Keratinocyte (primary cell): ENCODE data around the gene THAP6. TPM values are rescaled to one million over a fixed set of nuclear protein-coding genes. Genes with fewer than 3 reads are reported as not detected.
"Not testable (repeated sequence)": the region's sequence is repeated elsewhere in the genome, so short reads cannot be mapped to it uniquely, and the experiment has no call there.

Experiments used
- DNase-seq: peaks from one replicate; pipeline ENCODE4 v3.0.0-alpha.2; 2011; ENCODE audit warnings: low read depth, missing footprints, low spot score
- FAIRE-seq: peaks from 2 replicates; lab custom pipeline; 2011; peaks lifted over from hg19 to GRCh38; lab: Jason Lieb, UNC
- H2AFZ ChIP-seq: 2 replicates; pipeline ENCODE4 v1.6.0; 2012; ENCODE audit warnings: low read length, control low read depth, inconsistent platforms; ENCODE audit not compliant: control insufficient read depth
- H3K27ac ChIP-seq: 2 replicates; pipeline ENCODE4 v1.5.1; 2011; ENCODE audit warnings: low read length; ENCODE audit not compliant: control insufficient read depth, insufficient read depth
- H3K27me3 ChIP-seq: 3 replicates; pipeline ENCODE4 v1.6.0; 2011; ENCODE audit warnings: low read length; ENCODE audit not compliant: control insufficient read depth, insufficient read depth; ENCODE audit errors: extremely low read depth
- H3K36me3 ChIP-seq, 2 experiments: 2 replicates in 1 of 2; 3 replicates in 1 of 2; pipeline ENCODE4 v1.5.1; 2011; ENCODE audit warnings: low read length in 2 of 2, mild to moderate bottlenecking in 1 of 2; ENCODE audit not compliant: control insufficient read depth in 2 of 2, insufficient read depth in 2 of 2; ENCODE audit errors: extremely low read depth in 1 of 2
- H3K4me1 ChIP-seq: 3 replicates; pipeline ENCODE4 v1.5.1; 2011; ENCODE audit warnings: low read length; ENCODE audit not compliant: control insufficient read depth, insufficient read depth; ENCODE audit errors: extremely low read depth
- H3K4me2 ChIP-seq: 3 replicates; pipeline ENCODE4 v1.6.0; 2011; ENCODE audit warnings: low read depth, low read length; ENCODE audit not compliant: control insufficient read depth, insufficient read depth; ENCODE audit errors: extremely low read depth
- H3K4me3 ChIP-seq, 3 experiments: fragments of 200-600 bp in 1 of 3; sonication (generic) in 1 of 3; 2 replicates in 2 of 3; 3 replicates in 1 of 3; pipeline ENCODE4 v1.5.1; 2011 to 2016; ENCODE audit warnings: low read length in 3 of 3, mild to moderate bottlenecking in 3 of 3, control low read depth in 2 of 3, inconsistent platforms in 1 of 3, low read depth in 1 of 3, mixed read lengths in 1 of 3, mixed run types in 1 of 3, moderate library complexity in 1 of 3; ENCODE audit not compliant: control insufficient read depth in 2 of 3, insufficient read depth in 2 of 3; ENCODE audit errors: extremely low read depth in 1 of 3
- H3K79me2 ChIP-seq: 2 replicates; pipeline ENCODE4 v1.6.0; 2012; ENCODE audit warnings: low read length; ENCODE audit not compliant: control insufficient read depth, insufficient read depth
- H3K9ac ChIP-seq: 3 replicates; pipeline ENCODE4 v1.6.0; 2011; ENCODE audit warnings: low read length; ENCODE audit not compliant: control insufficient read depth, insufficient read depth; ENCODE audit errors: extremely low read depth
- H3K9me1 ChIP-seq: 3 replicates; pipeline ENCODE4 v1.6.0; 2011; ENCODE audit warnings: low read length; ENCODE audit not compliant: control insufficient read depth, insufficient read depth; ENCODE audit errors: extremely low read depth
- H3K9me3 ChIP-seq: 2 replicates; pipeline ENCODE4 v1.5.1; 2012; ENCODE audit warnings: low read depth, low read length; ENCODE audit not compliant: control insufficient read depth
- H4K20me1 ChIP-seq: 3 replicates; pipeline ENCODE4 v1.6.0; 2011; ENCODE audit warnings: low read length; ENCODE audit not compliant: control insufficient read depth, insufficient read depth; ENCODE audit errors: extremely low read depth
- EZH2 ChIP-seq: IDR thresholded peaks from one replicate; pipeline ENCODE4 v1.6.1; 2012; ENCODE audit warnings: inconsistent platforms, mild to moderate bottlenecking, low read length, moderate library complexity
- dilution Hi-C: fragments of 300-500 bp; cut with MboI; formaldehyde crosslinking; loops from one replicate; pipeline ENCODE4 v1.7.0; 2020; ENCODE audit warnings: low sequenced_read_pairs; ENCODE audit not compliant: extremely low pct_ligation_motif_present
- polyA plus RNA-seq, 5 experiments: library from polyadenylated mRNA; depleted of rRNA in 3 of 5; stranded (reverse) in 3 of 5; stranded (forward) in 1 of 5; unstranded in 1 of 5; fragments of >200 nt; gene quantifications; 1 replicate in 1 of 5; 2 replicates in 3 of 5; 3 replicates in 1 of 5; pipeline versions ENCODE4 v1.2.1 to v1.2.3, GENCODE V29; 2011 to 2012; ENCODE audit warnings: missing spikeins in 2 of 5, low read depth in 1 of 5, low replicate concordance in 1 of 5
- TF ChIP-seq, protein P1 (sequence below), 3 experiments: IDR thresholded peaks in 1 of 3; conservative IDR thresholded peaks in 1 of 3; optimal IDR thresholded peaks in 1 of 3; 2 replicates in 2 of 3; 3 replicates in 1 of 3; pipeline versions ENCODE3 to v1.5.1; 2011; ENCODE audit warnings: low read length in 3 of 3, mild to moderate bottlenecking in 3 of 3, moderate library complexity in 2 of 3, control low read depth in 1 of 3, inconsistent platforms in 1 of 3; ENCODE audit not compliant: insufficient read depth in 2 of 3; ENCODE audit errors: extremely low read depth in 1 of 3

The THAP6 gene
- polyA plus RNA-seq, 1 donor (not counting 4 experiments of a cell fraction or from before 2014, with no cell fraction given) = 11.9 TPM

DNA sequence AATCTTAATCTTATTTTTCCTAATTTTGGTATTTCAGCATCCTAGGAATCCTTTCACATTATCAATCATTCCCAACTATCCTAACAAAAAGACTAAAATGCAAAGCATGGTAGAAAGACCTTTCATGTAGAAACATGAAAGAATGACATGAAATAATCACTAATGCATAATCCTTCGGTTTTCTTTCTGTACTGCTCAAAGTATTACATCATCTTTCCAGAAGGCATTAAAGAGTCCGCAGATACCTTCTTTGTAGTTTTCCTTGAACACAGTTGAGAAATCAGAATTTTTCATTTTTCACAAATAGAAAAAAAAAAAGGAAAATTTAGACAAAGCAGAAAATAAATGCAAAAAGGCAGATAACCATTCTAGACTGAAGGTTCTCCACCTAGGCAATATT lies 11.6 kb upstream of the THAP6 start:
- FAIRE-seq (no peak), DNase-seq (no peak)
- Histone ChIP-seq H2AFZ (no peak overlapping the region), H3K9ac (no peak overlapping the region), H3K27me3 (no peaks in the 10 kb centered on the region), H3K27ac (no peak overlapping the region), H3K4me2 (no peak overlapping the region), H3K9me1 (no peaks in the 10 kb centered on the region), H4K20me1 (no peaks in the 10 kb centered on the region), H3K79me2 (peaks cover 28% of the 10 kb centered on the region), H3K4me1 (no peaks in the 10 kb centered on the region), H3K36me3 (peaks cover 5 to 10% of the 10 kb centered on the region in 2 experiments), H3K4me3 (no peak overlapping the region), H3K9me3 (no peaks in the 10 kb centered on the region)
- TF ChIP-seq EZH2 = no peak
- TF ChIP-seq, protein P1, sequence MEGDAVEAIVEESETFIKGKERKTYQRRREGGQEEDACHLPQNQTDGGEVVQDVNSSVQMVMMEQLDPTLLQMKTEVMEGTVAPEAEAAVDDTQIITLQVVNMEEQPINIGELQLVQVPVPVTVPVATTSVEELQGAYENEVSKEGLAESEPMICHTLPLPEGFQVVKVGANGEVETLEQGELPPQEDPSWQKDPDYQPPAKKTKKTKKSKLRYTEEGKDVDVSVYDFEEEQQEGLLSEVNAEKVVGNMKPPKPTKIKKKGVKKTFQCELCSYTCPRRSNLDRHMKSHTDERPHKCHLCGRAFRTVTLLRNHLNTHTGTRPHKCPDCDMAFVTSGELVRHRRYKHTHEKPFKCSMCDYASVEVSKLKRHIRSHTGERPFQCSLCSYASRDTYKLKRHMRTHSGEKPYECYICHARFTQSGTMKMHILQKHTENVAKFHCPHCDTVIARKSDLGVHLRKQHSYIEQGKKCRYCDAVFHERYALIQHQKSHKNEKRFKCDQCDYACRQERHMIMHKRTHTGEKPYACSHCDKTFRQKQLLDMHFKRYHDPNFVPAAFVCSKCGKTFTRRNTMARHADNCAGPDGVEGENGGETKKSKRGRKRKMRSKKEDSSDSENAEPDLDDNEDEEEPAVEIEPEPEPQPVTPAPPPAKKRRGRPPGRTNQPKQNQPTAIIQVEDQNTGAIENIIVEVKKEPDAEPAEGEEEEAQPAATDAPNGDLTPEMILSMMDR (optimal IDR thresholded peaks at IDR 0.05 in 1 of 3, IDR thresholded peaks at IDR 0.05 in 1 of 3, conservative IDR thresholded peaks at IDR 0.05 in 1 of 3; ENCODE audit: extremely low read depth in 1 of 3, insufficient read depth in 2 of 3, low read length in 3 of 3) = no peak
- dilution Hi-C loops = no loop called here

DNA sequence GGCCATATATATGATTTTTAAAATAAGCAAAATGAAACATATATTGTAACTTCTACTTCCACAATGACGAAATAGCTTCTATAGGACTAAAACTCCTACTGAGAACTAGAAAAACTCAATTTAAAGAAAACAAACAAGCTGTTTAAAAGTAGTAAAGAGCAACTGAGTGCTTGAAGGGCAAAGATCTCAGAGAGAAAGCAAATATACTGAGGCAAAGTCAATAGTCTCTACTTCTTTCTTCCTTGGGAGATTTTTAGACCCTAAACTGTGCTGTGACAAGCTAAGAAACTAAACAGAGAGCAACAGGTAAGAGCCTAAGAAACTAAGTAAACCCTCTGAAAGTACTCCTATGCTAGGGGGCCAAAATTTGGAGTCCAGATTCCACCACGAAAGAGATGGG lies 8.6 kb upstream of the THAP6 start:
- H3K4me1 ChIP-seq = peaks cover 2% of the 10 kb centered on the region
- no peaks in the 10 kb centered on the region for H4K20me1 ChIP-seq
- no peak overlapping the region for H3K9ac ChIP-seq
- H3K79me2 ChIP-seq = peaks cover 25% of the 10 kb centered on the region
- H3K9me1 ChIP-seq = no peaks in the 10 kb centered on the region
- H3K4me2 ChIP-seq = no peak overlapping the region
- FAIRE-seq (no peak), DNase-seq (no peak)
- no peaks in the 10 kb centered on the region for H3K27me3 ChIP-seq
- TF ChIP-seq, protein P1 (optimal IDR thresholded peaks at IDR 0.05 in 1 of 3, IDR thresholded peaks at IDR 0.05 in 1 of 3, conservative IDR thresholded peaks at IDR 0.05 in 1 of 3; ENCODE audit: extremely low read depth in 1 of 3, insufficient read depth in 2 of 3, low read length in 3 of 3) = no peak
- TF ChIP-seq EZH2 = no peak
- H2AFZ ChIP-seq = no peak overlapping the region
- H3K36me3 ChIP-seq = peaks cover 3 to 10% of the 10 kb centered on the region in 2 experiments
- H3K9me3 ChIP-seq = no peaks in the 10 kb centered on the region
- dilution Hi-C loops = no loop called here
- H3K27ac ChIP-seq = no peak overlapping the region
- no peak overlapping the region for H3K4me3 ChIP-seq

DNA sequence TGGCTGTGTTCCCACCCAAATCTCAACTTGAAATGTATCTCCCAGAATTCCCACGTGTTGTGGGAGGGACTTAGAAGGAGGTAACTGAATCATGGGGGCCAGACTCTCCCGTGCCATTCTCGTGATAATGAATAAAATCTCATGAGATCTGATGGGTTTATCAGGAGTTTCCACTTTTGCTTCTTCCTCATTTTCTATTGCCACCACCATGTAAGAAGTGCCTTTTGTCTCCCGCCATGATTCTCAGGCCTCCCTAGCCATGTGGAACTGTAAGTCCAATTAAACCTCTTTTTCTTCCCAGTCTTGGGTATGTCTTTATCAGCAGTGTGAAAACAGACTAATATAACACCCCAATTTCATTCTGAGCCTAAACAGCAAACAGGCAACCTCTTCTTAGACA lies 4.7 kb upstream of the THAP6 start:
- H3K27ac ChIP-seq, H4K20me1 ChIP-seq, DNase-seq, H3K27me3 ChIP-seq, H3K9me1 ChIP-seq, H3K9ac ChIP-seq, H3K9me3 ChIP-seq, H3K4me2 ChIP-seq, FAIRE-seq, H3K36me3 ChIP-seq, H3K4me3 ChIP-seq, dilution Hi-C loops, H2AFZ ChIP-seq: not testable (repeated sequence)
- Histone ChIP-seq H3K79me2 (peaks cover 57% of the 10 kb centered on the region), H3K4me1 (peaks cover 21% of the 10 kb centered on the region)
